GM10847 (cell line): ENCODE data around the gene RAMACL.

Experiments used
- POLR2A ChIP-seq: IDR thresholded peaks from 2 replicates; pipeline ENCODE4 v1.6.1; 2011; ENCODE audit not compliant: insufficient read length; ENCODE audit errors: extremely low read depth

Gene RAMACL

GRCh38 chr6:166605752-166606151, 19.3 kb upstream of the RAMACL start:
- TF ChIP-seq POLR2A, result no peak

GRCh38 chr6:166604911-166605310, 18.4 kb upstream of the RAMACL start:
- TF ChIP-seq POLR2A, result no peak

- no peak for TF ChIP-seq POLR2A
These were observed 17.9 kb upstream of the RAMACL start for GRCh38 chr6:166604328-166604727.

GRCh38 chr6:166603043-166603690, 16.7 kb upstream of the RAMACL start:
- no peak for TF ChIP-seq POLR2A

GRCh38 chr6:166601956-166602355, 15.5 kb upstream of the RAMACL start:
- TF ChIP-seq POLR2A, result no peak

GRCh38 chr6:166600931-166601330, 14.5 kb upstream of the RAMACL start:
- no peak for TF ChIP-seq POLR2A

- no peak for TF ChIP-seq POLR2A
These were observed 12.7 kb upstream of the RAMACL start for GRCh38 chr6:166599205-166599604.

- no peak for TF ChIP-seq POLR2A
These were observed 12.1 kb upstream of the RAMACL start for GRCh38 chr6:166598441-166599138.

- no peak for TF ChIP-seq POLR2A
These were observed 11.4 kb upstream of the RAMACL start for GRCh38 chr6:166597711-166598440.

GRCh38 chr6:166596776-166597507, 10.5 kb upstream of the RAMACL start:
- TF ChIP-seq POLR2A, result no peak

GRCh38 chr6:166595949-166596348, 9.5 kb upstream of the RAMACL start:
- no peak for TF ChIP-seq POLR2A

GRCh38 chr6:166595061-166595780, 8.7 kb upstream of the RAMACL start:
- no peak for TF ChIP-seq POLR2A

GRCh38 chr6:166592821-166593220, 6.3 kb upstream of the RAMACL start:
- no peak for TF ChIP-seq POLR2A

GRCh38 chr6:166591961-166592520, 5.6 kb upstream of the RAMACL start:
- TF ChIP-seq POLR2A, result no peak
